ENCODE data around the gene NIPAL4. TPM values are rescaled to one million over a fixed set of nuclear protein-coding genes. Genes with fewer than 3 reads are reported as not detected.

Gene NIPAL4
- total RNA-seq, 1 donor from 2014 or later = 10.8 TPM

Other genes starting within 250 kb of the NIPAL4 start
- gene CYFIP2, start 194.1 kb upstream of the NIPAL4 start, total RNA-seq = 82.7 and 96.8 TPM in 2 replicates
- 316 and 332 TPM in 2 replicates for gene ADAM19, start 115.6 kb downstream of the NIPAL4 start, total RNA-seq
- 0.14 and 0.19 TPM in 2 replicates for gene SOX30, start 192.2 kb downstream of the NIPAL4 start, total RNA-seq
- gene C5orf52, start 211.3 kb downstream of the NIPAL4 start, total RNA-seq = not detected in 2 replicates

Data from astrocyte (in vitro differentiated cells and primary cell).